SKM-1 (cell line): ENCODE measurements around the gene ADGRB2.

Experiments
- DNase-seq: peaks from one replicate; lab custom pipeline; 2025; ENCODE audit not compliant: unreplicated experiment; lab: John Stamatoyannopoulos, UW

The ADGRB2 gene

GRCh38 chr1:31764312-31765040 lies at the start of gene ADGRB2:
TSS of gene ADGRB2 (minus strand) at chr1:31764340. CDS start at chr1:31757221, 7,119 bp downstream.
- DNase-seq: no peak

- no peak for DNase-seq
Observed at GRCh38 chr1:31812158-31812829, 48.2 kb upstream of the ADGRB2 start.

- no peak for DNase-seq
Observed at GRCh38 chr1:31811605-31812004, 47.5 kb upstream of the ADGRB2 start.

- no peak for DNase-seq
Observed at GRCh38 chr1:31809698-31810097, 45.6 kb upstream of the ADGRB2 start.

- DNase-seq: no peak
Observed at GRCh38 chr1:31807273-31808048, 43.3 kb upstream of the ADGRB2 start.

- DNase-seq: no peak
Observed at GRCh38 chr1:31805318-31805717, 41.2 kb upstream of the ADGRB2 start.

GRCh38 chr1:31804098-31804497 lies 40.0 kb upstream of the ADGRB2 start:
- no peak for DNase-seq

- no peak for DNase-seq
Observed at GRCh38 chr1:31803610-31804009, 39.5 kb upstream of the ADGRB2 start.

GRCh38 chr1:31802190-31803150 lies 38.3 kb upstream of the ADGRB2 start:
- DNase-seq: no peak

GRCh38 chr1:31801458-31801857 lies 37.3 kb upstream of the ADGRB2 start:
- no peak for DNase-seq

- DNase-seq: no peak
Observed at GRCh38 chr1:31800674-31800967, 36.5 kb upstream of the ADGRB2 start.

- DNase-seq: no peak
Observed at GRCh38 chr1:31799895-31800673, 35.9 kb upstream of the ADGRB2 start.

GRCh38 chr1:31799196-31799894 lies 35.2 kb upstream of the ADGRB2 start:
- no peak for DNase-seq

GRCh38 chr1:31798433-31799195 lies 34.5 kb upstream of the ADGRB2 start:
- DNase-seq: no peak

- DNase-seq: no peak
Observed at GRCh38 chr1:31798086-31798432, 33.9 kb upstream of the ADGRB2 start.

GRCh38 chr1:31797216-31797615 lies 33.1 kb upstream of the ADGRB2 start:
- no peak for DNase-seq

- DNase-seq: no peak
Observed at GRCh38 chr1:31796707-31797106, 32.6 kb upstream of the ADGRB2 start.

GRCh38 chr1:31795801-31796621 lies 31.9 kb upstream of the ADGRB2 start:
- no peak for DNase-seq
